Hematopoietic multipotent progenitor cell (in vitro differentiated cells): ENCODE data around the gene HOXB1. TPM values are rescaled to one million over a fixed set of nuclear protein-coding genes. Genes with fewer than 3 reads are reported as not detected.

Experiments used
- DNase-seq, 3 donors: peaks; one replicate each; pipeline ENCODE4 v3.0.0-alpha.2; 2011 to 2015; ENCODE audit warnings: low read depth in 2 of 3, low spot score in 2 of 3
- total RNA-seq: library from RNA; depleted of rRNA; stranded (reverse); fragments of >200 nt; gene quantifications from one replicate; pipeline ENCODE4 v1.2.3, GENCODE V29; 2012

Gene HOXB1
- total RNA-seq, 1 donor: not detected

DNA sequence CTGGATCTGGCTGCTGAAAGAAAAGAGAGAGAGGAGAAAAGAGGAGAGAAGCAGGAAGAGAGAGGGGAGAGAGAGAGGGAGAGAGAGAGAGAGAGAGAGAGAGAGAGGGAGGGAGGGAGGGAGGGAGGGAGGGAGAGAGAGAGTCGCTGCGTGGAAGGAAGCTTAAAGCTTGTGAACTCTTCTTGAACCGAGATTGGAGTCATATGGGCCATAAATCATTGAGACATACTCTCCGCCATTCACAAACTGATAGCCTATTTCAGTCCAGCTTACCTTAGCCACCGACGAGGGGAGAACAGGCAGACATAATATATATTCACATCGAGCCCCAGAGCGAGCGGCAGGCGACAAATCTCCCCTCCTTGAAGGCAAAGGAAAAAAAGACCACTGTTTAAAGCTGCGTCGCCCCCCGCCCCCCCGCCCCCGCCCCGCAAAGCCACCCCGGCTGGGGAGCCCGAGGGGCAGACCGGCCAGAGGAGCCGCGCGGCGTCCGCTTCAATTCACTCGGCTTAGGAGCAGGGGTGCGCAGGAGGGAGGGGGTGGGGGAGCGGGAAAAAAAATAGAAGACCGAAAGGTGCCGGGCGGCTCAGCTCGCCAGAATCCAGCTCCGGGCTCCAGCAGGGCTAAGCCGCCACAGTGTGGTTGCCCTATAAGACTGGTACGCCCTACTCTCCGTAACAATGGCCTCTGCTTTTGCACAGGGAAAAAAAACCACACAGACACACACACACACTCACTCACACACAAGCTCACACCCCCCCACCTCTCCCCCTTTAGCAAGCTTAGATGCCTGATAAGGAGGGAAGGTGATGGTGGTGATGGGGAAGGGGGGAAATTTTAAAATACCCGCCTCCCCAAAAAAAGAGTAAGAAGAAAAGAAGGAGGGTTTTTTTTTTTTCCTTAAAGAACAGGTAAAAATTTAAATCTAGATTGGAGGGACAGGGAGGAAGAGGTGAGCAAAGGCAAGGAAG is 24.7 kb upstream of the HOXB1 start:
- peak in 2 of 3 donors; percentile 79 to 89 for DNase-seq

DNA sequence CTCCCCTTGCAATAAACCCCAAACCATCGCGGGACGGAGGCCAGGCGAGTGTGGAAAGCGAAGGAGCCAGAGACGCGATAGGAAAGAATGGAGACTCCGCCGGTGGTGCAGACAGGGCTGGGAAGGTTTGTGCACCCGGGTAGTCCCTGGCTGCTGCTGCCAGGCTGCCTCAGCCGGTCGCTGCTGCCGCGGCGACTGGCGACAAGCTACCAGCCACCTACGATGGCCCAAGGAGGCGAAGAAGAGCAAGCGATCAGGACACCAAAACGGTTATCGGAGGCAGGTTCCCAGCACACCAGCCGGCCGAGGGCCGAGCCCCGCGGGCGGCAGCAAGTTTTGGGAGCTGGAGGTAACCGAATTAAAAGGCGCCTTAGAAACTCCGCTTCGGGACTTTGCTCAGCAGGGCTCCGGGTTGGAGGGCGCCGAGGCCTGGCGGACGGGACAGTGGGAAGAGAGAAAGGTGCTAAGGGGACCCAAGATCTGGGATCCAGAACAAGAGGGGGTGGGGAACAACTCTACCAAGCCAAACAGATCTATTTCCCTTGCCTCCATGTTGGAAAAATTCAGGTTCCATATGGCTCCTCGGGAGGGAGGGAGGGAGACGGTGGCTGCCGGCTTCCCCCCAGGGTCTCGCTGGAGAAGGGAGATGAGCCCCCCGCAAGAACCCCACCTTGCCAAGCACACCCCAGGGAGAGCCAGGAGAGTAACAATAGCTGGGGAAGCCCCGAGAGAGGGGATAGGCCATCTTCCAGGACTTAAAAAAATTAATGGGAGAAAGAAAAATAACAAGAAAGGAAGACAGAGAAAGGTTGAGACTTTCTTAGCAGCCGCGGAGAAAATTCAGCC is 23.8 kb upstream of the HOXB1 start:
- no peak for DNase-seq

DNA sequence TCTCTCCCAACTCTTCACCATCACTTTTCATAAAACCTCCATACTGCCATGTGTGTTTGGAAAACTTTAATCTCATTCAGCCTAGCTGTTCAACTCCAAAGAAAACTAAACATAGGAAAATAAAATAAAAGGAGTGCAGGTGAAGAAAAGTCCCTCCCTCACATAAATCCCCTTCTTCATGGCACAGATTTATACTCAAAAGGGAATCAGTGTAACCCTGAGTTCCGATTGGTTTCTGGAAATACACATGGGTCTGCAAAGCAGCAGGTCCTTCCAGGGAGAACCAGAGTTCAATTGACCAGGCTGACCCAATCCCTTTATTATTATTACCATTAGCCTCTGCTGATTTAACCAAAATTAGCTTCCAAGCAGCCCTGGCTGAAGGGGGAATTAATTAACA is 23.0 kb upstream of the HOXB1 start:
- no peak for DNase-seq

DNA sequence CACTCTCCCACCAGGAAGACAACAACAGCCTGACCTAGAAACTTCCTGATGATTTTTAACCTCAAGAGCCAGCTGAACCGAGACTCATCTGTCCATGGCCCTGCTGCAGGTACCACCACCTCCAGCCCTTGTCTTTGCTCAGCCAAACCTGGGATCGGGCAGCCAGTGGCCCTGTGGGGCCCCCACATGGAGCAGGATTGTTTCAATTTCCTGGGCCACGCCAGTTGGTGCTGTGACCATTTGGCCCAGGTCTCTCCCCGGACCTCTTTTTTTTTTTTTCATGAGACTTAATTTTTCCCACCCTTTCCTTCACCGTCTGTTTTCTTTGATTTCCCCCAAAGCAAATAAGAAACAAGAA is 22.4 kb upstream of the HOXB1 start:
- no peak for DNase-seq

DNA sequence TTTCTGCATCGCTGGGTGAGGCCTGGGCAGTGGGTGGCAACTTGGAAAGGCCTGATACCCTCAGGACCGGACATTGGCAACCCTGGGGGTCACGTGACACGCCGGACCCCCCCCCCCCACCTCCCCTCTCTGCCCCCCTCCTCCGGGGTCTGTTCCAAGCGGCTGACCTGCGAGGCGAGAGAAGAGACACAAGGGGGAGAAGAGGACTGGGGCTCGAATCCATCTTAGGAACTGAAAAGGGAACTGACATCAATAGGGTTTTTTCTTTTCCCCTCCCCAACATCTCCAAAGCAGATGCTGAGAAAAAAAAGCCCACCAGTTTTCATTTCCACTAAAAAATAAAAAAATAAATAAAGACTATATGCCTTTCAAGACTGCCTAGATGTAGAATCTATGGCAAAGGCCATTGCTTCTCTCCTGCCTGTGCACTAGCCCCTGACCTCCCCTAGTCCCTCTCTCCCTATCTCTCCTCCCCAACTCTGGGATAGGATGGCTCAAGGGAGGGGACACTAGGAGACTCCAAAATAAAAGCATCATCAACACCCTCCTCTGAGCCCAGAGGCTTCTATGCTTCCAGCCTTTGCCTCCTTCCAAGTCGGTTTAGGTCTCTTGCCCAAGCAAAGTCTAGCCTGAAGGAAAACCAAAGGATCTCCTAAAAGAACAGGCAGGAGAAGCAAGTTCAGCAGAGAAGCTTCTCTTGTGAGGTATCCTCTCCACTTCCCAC is 21.8 kb upstream of the HOXB1 start:
- no peak for DNase-seq

DNA sequence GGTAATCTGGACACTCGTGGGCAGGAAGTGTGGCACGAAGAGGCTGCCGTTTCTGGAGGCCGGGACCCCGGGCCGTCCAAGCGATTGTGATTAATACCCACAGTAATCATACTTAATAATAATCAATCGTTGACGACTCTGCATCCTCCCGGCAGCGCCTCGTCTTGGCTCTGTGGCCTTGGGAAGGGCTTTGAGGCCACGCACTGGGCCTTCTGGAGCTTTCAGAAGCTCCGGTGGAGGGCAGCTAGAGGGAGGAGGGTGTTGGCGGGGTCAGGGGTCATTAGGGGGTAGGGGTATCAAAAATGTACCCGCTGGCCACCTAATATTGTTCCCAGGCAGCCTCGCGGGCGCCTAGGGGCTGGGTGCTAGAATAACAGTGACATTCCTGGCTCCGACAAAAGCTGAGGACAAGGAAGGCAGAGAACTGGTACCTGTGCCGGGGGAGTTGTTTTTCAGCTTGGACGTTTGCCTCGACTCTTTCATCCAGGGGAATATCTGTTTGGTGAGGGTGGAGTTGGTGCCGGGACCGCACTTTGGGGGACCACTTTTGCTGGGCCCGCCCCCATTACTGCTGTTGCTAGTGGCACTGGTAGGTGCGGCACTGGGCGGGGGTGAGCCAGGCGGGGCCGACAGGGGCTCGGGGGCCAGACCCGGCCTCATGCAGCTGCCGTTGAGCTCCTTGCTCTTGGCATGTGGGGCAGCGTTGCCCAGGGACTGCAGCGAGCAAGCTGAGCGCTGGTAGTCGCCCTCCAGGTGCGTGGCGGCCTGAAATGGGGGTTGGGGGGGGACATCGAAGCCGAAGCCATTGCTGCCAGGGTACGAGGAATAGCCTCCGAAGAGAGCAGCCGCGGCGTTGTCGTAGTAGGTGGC is 21.0 kb upstream of the HOXB1 start:
- DNase-seq: no peak

DNA sequence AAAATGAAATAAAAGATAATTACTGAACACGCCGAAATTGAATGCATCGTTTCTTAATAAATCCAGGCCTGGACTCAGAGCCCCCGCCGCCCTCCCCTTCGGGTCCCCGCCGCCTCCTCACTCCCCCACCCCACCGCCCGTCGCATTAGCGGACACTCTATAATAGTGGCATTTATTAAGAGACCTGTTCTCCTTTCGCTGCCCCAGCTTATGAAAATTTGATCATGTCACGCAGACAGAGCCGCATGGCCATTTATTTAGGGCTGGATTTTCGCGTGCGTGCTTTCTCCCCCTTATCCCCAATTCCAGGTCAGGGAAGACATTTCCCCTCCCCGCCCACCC is 20.4 kb upstream of the HOXB1 start:
- DNase-seq: no peak

DNA sequence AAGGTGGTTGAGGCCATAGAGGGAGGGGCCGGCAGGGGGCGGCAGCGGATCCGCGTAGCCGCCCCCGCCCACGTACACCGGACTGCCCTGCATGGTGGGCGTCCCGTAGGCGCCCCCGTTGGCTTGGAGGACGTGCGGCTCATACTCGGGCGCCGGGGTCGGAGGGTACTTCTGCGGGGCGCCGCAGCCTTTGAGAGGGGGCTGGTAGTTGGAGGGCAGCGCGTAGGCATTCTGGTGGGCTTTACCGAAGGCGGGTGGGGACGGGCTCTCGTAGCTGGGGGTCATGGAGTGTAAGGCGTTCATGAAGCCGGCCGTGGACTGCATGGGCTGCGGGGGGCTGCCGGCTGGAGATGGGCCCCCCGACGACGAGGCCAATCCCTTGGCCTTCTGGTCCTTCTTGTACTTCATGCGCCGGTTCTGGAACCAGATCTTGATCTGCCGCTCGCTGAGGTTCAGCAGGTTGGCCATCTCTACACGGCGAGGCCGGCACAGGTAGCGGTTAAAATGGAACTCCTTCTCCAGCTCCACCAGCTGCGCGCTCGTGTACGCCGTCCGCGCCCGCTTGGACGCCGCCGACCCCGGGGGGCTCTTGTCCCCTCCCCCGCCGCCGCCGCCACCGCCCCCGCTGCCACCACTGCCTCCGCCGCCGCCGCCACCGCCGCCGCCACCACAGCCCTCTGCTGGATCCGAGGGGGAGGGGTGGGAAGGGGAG is 19.8 kb upstream of the HOXB1 start:
- DNase-seq: no peak

DNA sequence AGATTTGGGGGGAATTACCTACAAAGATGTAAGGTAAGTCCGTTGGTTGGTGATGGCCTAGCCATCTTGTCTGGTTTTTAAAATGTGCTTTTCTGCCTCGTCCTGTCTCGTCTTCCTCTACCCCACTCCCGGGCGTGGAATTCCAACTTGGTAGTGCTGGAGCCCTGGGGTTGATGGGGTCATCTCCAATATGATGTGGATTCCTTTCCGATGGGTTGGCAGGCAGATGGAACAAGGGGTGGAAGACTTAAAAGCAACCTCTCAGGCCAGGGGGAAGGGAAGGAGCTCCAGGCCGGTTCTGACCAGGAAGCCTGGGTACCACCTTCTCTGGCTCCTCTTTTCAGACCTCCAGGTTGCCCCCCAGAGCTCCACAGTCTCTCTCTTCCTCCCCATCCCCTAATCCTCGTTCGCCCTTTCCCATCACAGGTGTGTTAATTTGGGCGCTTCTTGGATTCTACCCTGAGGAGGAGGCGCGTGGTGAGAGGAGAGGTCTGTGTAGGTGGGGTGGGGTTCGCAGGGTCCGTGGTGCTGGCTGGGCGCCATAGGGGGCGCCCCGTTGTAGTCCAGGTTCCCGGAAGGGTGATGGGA is 19.2 kb upstream of the HOXB1 start:
- DNase-seq: no peak

DNA sequence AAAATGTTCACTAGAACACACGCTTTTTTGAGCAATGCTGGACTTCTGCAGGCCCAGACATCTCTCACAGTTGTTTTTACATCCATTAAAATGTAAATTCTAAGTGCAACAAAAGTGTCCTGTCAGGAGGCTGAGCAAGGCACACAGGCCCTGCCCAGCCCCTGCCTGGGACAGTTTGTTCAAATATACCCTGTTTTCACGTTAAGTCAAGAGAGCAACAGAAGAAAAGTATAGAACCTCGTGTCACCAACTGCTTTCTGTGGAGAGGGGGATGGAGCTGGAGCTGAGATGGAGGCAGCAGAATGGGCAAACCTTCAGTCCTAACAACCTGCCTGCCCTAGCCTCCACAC is 18.4 kb upstream of the HOXB1 start:
- DNase-seq: no peak

DNA sequence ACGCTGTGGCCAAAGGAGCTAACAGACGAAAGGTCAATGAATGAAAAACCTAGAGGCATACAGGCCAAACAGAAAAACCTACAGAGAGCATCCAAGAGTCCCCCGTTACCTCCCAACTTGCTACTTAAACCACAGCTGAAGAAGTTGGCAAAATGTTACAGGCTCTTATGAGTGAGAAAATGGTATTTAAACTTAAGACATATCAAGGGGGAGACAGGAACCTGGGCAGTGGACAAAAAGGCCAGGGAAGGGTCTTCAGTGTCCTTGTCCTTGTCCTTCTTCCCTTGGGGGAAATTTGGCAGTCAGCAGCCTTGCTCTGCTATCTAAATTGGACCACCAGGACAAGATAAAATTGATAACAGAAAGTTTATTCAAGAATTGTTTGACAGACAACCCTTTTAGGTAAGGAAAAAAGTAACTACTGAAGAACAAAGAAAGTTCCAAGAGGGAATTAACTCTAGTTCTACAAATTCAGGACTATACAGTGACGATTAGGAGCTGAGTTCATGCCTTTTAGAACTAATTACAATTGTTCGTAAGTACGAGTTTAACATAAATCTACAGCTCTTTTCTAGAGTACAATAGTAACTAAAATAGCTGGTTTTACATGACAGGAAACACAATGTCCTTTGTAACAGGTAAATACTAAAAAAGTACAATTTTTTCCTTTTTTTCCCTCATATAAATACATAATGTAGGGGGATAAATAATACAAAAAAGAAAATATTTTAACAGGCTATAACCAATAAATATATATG is 17.9 kb upstream of the HOXB1 start:
- DNase-seq: no peak

DNA sequence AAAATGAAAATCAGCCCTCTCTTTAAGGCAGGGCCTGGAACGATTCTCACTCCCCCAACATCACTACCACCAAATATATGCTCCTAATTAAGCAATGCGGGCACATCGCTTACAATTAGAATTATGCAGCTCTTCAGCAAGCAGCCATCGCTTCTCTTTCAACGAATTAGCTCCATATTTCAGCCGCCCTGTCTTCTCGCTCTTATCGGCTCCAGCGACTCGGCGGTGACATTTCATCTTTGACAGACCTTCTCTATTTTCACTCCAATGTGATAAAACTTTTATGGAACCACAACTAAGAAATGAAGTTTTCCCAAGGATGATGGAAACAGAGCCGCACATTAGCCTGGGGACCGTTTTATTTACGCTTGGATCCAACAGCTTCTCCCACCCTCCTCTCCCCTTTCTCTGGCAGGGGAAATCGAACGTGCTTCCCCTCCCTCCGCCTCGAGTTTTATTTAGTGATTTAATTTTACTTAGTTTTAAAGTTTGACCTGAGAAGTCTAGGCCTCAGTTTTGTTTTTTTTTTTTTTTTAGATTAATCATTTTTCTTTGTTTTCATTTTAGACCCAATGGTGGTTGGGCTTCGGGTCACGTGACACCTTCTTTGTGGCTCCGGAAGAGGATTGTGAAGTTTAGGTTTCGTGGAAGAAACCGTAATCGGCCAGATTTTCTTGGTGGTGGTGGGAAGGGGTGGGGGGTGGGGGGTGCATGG is 17.2 kb upstream of the HOXB1 start:
- DNase-seq: peak; percentile 21 to 67 (median 62)

DNA sequence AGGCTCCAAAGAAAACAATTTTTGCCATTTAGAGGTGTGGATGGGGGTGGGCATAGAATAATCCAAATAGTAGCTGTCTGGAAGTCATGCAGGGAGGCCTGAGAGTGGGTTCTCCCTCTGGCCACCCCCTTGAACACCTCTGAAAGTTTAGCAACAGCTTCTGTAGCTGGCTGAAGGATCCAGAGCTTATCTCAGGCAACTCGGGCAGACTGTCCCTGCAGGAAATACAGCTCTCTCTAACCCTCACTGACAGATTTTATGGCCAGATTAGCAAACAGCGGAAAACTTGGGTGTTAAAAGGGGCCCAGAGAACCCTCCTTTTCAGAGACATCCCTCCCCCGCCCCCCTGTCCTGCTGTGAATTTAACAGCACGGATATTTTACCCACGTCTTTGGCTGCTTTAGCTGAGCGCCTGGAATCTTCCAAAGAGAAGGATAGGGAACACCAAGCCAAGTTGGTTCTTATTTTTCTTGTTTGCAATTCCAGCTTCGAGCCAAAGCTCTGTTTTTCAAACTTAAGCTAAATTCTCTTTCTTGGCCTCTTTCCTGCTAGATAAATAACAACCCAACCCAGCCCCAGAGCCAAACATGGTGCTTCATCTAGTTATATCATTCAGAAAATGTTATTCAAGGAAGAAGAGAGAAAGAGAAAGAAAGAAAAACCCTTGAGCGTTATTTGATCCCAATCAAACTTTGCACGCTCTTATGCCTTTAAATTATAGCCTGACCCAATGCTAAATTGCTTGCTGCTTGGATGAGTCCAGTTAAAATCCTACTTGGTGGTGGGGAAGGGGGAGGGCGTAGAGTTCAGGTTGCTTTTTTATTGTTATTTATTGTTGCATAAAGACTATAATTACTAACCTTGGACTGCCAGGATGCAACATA is 16.4 kb upstream of the HOXB1 start:
- DNase-seq: peak in 2 of 3 donors; percentile 80 to 96

DNA sequence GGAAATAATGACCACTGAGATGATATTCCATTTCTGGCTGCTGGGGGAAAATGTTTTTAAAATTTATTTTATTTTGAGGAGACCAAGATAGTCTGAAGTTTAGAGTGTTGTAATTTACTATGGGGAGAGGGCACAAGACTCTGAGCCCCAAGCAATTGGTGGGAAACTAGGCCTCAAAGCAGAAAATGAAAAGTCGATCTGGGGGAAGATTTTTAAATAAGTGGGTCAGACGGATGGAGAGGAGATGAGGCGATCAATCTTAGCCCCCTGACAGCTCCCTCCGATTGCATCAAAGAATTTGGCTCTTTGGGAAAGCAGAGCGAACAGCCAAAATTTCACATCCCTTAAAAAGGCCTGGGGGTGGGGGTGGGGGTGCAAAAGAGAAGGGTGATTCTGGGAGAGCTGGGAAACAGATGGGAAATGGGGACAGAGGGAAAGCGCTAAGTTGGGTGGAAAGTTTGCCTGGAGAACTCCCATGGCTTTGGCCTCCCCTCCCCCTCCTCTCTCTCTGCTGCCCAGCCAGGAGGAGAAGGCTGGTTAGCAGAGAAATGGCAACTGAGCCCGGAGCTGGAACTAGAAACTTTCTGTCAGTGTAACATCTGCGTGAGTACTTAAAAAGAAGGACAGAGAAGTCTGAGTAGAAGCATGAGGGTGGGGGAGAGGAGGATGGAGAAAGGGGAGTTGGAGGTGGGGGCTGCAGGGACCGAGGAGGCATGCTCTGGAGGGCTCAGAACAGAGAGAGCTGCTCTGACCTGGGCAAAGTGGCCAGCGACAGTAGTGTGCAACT is 15.5 kb upstream of the HOXB1 start:
- no peak for DNase-seq

DNA sequence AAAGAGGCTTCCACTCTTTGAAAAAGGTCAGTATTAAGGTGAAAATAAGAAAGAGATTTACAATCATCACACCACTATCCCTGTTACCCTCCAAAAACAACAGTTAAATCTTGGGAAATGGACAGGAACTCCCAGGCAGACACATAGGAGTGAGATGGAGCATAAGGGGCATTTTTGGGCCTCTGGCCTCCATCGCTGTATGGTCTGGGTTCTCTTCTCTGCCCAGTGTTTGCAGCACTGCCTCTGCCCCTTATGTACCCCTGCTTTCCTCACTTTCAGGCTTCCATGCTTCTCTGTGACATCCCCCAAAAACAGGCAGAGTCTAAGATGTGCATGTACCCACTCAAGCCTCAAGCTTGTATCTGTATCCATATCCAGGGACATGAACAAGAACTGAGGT is 14.7 kb upstream of the HOXB1 start:
- DNase-seq: no peak

DNA sequence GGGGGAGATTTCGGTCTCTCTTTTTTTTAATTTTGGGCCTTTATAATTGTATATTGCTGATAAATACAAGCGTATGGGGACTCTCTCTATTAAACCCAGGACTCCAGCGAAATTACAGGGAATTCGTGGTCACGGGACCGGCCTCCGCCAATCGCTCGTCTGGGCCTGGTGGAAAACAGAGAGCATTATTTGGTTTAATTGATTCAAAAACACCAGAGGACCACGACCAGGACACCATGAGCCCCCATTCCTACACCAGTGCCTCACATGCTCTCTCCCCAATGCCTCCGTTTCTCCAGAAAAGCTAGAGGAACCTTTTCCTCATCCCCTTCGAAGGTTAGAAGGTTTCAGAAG is 14.2 kb upstream of the HOXB1 start, which contains the start of gene HOXB2:
Gene HOXB2 (minus strand): TSS at position 88 of the 354 bp plus-strand sequence. CDS start 198 bp downstream, outside the sequence.
- no peak for DNase-seq
